BE2C (cell line): ENCODE data around the gene CCM2L.

Experiments used
- DNase-seq: peaks from one replicate; pipeline ENCODE4 v3.0.0-alpha.2; 2020
- H3K27me3 ChIP-seq: fragments of 250-450 bp; sonication (Bioruptor Pico); 2 replicates; pipeline ENCODE4 v1.5.1; 2020; ENCODE audit warnings: mild to moderate bottlenecking
- H3K36me3 ChIP-seq: fragments of 250-450 bp; sonication (Bioruptor Pico); 2 replicates; pipeline ENCODE4 v1.5.1; 2020; ENCODE audit warnings: mild to moderate bottlenecking
- H3K4me1 ChIP-seq: fragments of 250-450 bp; sonication (Bioruptor Pico); 2 replicates; pipeline ENCODE4 v1.5.1; 2020
- H3K4me3 ChIP-seq: 2 replicates; pipeline ENCODE4 v1.5.1; 2011; ENCODE audit warnings: low read depth, low read length
- H3K9me3 ChIP-seq: fragments of 250-450 bp; sonication (Bioruptor Pico); 2 replicates; pipeline ENCODE4 v1.5.1; 2020
- CTCF ChIP-seq: IDR thresholded peaks from 2 replicates; pipeline ENCODE4 v1.5.1; 2012; ENCODE audit warnings: mild to moderate bottlenecking, low read depth, low read length

CCM2L gene

GRCh38 chr20:32017711-32018251 is 7.5 kb downstream of the CCM2L start:
- Histone ChIP-seq H3K36me3 (no peaks in the 10 kb centered on the region), H3K4me3 (no peak overlapping the region), H3K9me3 (no peaks in the 10 kb centered on the region), H3K27me3 (peaks cover 8% of the 10 kb centered on the region; the same call in 1 of the 2 replicates), H3K4me1 (no peaks in the 10 kb centered on the region; the same call in 1 of the 2 replicates)
- DNase-seq = peak; percentile 30
- peak; percentile 7; the same call in 1 of the 2 replicates for TF ChIP-seq CTCF

- DNase-seq = peak; percentile 85
- no peaks in the 10 kb centered on the region for H3K36me3 ChIP-seq
- H3K9me3 ChIP-seq = no peaks in the 10 kb centered on the region
- peaks cover 8% of the 10 kb centered on the region; the same call in 1 of the 2 replicates for H3K27me3 ChIP-seq
- peak overlapping the region; percentile 59 for H3K4me3 ChIP-seq
- TF ChIP-seq CTCF = 0 out of 2 replicates have a peak, but pooled peaks have one; percentile 2
- no peaks in the 10 kb centered on the region; the same call in 1 of the 2 replicates for H3K4me1 ChIP-seq
Observed at GRCh38 chr20:32018269-32019155, 8.3 kb downstream of the CCM2L start.

- H3K27me3 ChIP-seq = peaks cover 8% of the 10 kb centered on the region; the same call in 1 of the 2 replicates
- peak overlapping the region; percentile 30 for H3K4me3 ChIP-seq
Observed at GRCh38 chr20:32019156-32019510, 8.9 kb downstream of the CCM2L start.

GRCh38 chr20:32019563-32020463 is 9.6 kb downstream of the CCM2L start:
- Histone ChIP-seq H3K27me3 (peaks cover 8% of the 10 kb centered on the region; the same call in 1 of the 2 replicates), H3K4me3 (peak overlapping the region; percentile 30), H3K36me3 (no peaks in the 10 kb centered on the region), H3K9me3 (no peaks in the 10 kb centered on the region), H3K4me1 (no peaks in the 10 kb centered on the region; the same call in 1 of the 2 replicates)
- DNase-seq = no peak
- no peak for TF ChIP-seq CTCF

More at GRCh38 chr20:32019156-32019510, 8.9 kb downstream of the CCM2L start:
- peak; percentile 61 for DNase-seq
- Histone ChIP-seq H3K9me3 (no peaks in the 10 kb centered on the region), H3K4me1 (no peaks in the 10 kb centered on the region; the same call in 1 of the 2 replicates), H3K36me3 (no peaks in the 10 kb centered on the region)
- TF ChIP-seq CTCF = peak; percentile 10; the same call in 1 of the 2 replicates

- Histone ChIP-seq H3K36me3 (no peaks in the 10 kb centered on the region), H3K4me1 (no peaks in the 10 kb centered on the region; the same call in 1 of the 2 replicates), H3K4me3 (no peak overlapping the region), H3K27me3 (peaks cover 7% of the 10 kb centered on the region; the same call in 1 of the 2 replicates), H3K9me3 (no peaks in the 10 kb centered on the region)
- no peak for TF ChIP-seq CTCF
- DNase-seq = no peak
Observed at GRCh38 chr20:32021091-32021490, 10.9 kb downstream of the CCM2L start.
